Measurements from ENCODE around the gene GMEB2.
"Not testable (repeated sequence)": the region's sequence is repeated elsewhere in the genome, so short reads cannot be mapped to it uniquely, and the experiment has no call there.

GMEB2 gene

DNA sequence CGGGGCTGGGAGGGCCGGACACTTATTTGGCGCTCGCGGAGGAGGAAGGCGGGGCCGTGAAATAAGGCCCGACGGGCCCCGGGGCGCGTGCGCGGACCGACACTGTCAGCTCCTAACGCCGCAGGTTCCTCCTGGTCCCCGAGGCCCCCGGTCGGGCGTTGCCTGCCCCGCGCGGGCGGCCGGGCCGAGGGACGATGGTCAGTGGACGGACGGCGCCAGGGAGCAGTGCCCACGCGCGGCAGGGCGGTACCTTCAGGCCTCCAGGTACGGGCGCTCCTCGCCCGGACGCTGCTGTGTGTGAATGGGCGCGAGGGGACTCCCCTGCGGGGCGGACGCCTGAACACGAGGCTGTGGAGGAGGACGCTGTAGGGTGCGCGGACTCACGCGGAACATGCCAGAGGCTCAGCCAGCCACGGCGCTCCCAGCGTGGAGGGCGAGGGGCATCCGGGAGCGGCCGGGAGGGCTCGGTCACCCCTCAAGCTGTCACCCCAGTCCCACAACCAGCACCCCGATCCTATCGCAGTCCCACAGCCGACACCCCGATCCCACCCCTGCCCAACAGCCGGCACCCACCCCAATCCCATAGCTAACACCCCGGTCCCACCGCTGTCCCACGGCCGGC is 339 bp upstream of the GMEB2 start:
- in situ Hi-C loops (cut with HindIII; ENCODE audit: low pct_unique_long_range_greater_than_20kb, low sequenced_read_pairs): no loop called here
- DNase-seq (ENCODE audit: low read depth in 1 of 2, low spot score in 1 of 2): peak; percentile 98
- TF ChIP-seq JUND (IDR thresholded peaks at IDR 0.05; ENCODE audit: low read depth): no peak

DNA sequence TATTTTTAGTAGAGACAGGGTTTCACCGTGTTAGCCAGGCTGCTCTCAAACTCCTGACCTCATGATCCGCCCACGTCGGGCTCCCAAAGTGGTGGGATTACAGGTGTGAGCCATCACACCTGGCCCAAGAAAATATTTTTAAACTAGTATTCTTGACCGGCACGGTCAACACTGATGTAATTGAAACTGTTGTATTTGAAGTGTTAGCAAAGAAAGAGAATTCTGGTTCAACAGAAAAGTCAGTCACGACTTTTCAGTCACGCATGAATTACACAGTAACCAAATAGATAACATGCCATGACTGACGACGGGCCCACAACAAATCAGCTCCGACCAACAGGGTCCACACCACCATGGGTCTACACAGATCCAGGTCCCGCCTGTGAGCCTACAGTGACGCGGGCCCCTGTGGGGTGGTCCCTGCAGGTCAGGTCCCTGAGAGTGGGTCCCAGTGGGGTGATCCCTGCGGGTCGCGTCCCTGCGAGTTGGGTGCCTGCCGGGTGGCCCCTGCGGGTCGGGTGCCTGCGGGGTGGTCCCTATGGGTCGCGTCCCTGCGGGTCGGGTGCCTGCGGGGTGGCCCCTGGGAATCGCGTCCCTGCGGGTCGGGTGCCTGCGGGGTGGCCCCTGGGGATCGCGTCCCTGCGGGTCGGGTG is 1.0 kb downstream of the GMEB2 start:
- in situ Hi-C loops (cut with HindIII; ENCODE audit: low pct_unique_long_range_greater_than_20kb, low sequenced_read_pairs): no loop called here
- TF ChIP-seq JUND (IDR thresholded peaks at IDR 0.05; ENCODE audit: low read depth): no peak
- DNase-seq (ENCODE audit: low read depth in 1 of 2, low spot score in 1 of 2): peak in 1 of 2 experiments; percentile 30

- no peak for TF ChIP-seq JUND (IDR thresholded peaks at IDR 0.05; ENCODE audit: low read depth)
- no peak for DNase-seq (ENCODE audit: low read depth in 1 of 2, low spot score in 1 of 2)
- in situ Hi-C loops (cut with HindIII; ENCODE audit: low pct_unique_long_range_greater_than_20kb, low sequenced_read_pairs): no loop called here
These were observed 2.4 kb downstream of the GMEB2 start for GRCh38 chr20:63624486-63624885.

DNA sequence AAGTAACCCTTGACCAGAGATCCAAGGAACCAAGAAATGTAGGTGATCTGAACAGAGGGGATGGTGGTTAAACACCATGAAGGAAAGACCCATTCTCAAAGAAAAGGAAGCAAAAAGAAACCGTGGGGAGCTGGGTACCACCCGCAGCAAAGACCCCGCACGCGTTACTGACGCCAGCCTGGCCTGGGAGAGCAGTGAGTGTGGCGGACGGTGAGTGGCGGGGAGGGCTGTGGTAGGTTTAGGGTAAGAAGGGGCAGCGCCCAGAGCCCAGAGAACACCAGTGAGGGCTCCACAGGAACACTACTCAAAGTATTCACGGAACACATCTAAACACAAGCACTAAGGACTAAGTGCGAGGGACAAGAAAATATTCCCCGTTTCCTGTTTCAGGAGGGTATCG is 4.2 kb downstream of the GMEB2 start:
- no peak for TF ChIP-seq JUND (IDR thresholded peaks at IDR 0.05; ENCODE audit: low read depth)
- no peak for DNase-seq (ENCODE audit: low read depth in 1 of 2, low spot score in 1 of 2)
- in situ Hi-C loops (cut with HindIII; ENCODE audit: low pct_unique_long_range_greater_than_20kb, low sequenced_read_pairs): no loop called here

DNA sequence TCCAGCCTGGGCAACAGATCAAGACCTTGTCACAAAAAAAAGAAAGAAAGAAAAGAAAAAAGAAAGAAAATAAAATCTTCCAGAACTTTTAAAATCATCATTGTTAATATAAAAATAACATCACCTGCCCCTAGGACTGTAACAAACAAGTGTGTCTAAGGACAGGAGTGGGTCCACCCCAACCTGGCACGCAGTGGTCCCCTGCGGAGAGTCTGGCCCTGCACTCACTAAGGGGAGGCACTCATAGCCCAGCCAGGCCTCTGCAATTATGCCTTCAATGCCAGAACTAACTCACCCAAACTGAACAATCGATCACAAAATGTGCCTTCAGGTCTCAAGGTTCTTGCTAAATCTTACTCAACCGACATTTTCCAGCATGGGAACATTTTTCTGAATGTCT is 4.8 kb downstream of the GMEB2 start:
- DNase-seq (ENCODE audit: low read depth in 1 of 2, low spot score in 1 of 2): no peak
- no peak for TF ChIP-seq JUND (IDR thresholded peaks at IDR 0.05; ENCODE audit: low read depth)
- in situ Hi-C loops (cut with HindIII; ENCODE audit: low pct_unique_long_range_greater_than_20kb, low sequenced_read_pairs): no loop called here

GRCh38 chr20:63620991-63621390 is 5.9 kb downstream of the GMEB2 start:
- no peak for TF ChIP-seq JUND (IDR thresholded peaks at IDR 0.05; ENCODE audit: low read depth)
- no peak for DNase-seq (ENCODE audit: low read depth in 1 of 2, low spot score in 1 of 2)
- in situ Hi-C loops (cut with HindIII; ENCODE audit: low pct_unique_long_range_greater_than_20kb, low sequenced_read_pairs): no loop called here

- TF ChIP-seq JUND (IDR thresholded peaks at IDR 0.05; ENCODE audit: low read depth): no peak
- DNase-seq (ENCODE audit: low read depth in 1 of 2, low spot score in 1 of 2): no peak
- in situ Hi-C loops (cut with HindIII; ENCODE audit: low pct_unique_long_range_greater_than_20kb, low sequenced_read_pairs): no loop called here
These were observed 7.4 kb downstream of the GMEB2 start for GRCh38 chr20:63619505-63619904.

DNA sequence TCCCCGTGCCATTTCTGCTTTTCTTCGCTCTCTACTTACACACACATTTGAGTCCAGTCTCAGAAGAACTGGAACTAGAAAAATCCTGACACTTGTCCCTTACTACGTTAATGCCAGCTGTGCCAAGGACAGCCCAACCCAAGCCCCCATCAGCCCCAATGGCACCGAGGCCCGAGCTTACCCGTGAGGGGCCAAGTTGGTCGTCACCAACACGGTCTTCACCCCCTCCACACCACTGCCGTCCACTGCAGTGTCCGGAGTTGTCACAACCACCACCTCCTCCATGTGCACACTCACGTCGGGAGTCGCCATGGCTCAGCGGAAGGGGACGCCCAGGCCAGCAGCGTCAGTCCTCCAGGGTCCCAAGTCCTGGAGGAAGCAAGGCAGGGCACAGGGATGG is 7.8 kb downstream of the GMEB2 start:
- DNase-seq (ENCODE audit: low read depth in 1 of 2, low spot score in 1 of 2): no peak
- in situ Hi-C loops (cut with HindIII; ENCODE audit: low pct_unique_long_range_greater_than_20kb, low sequenced_read_pairs): no loop called here
- no peak for TF ChIP-seq JUND (IDR thresholded peaks at IDR 0.05; ENCODE audit: low read depth)

DNA sequence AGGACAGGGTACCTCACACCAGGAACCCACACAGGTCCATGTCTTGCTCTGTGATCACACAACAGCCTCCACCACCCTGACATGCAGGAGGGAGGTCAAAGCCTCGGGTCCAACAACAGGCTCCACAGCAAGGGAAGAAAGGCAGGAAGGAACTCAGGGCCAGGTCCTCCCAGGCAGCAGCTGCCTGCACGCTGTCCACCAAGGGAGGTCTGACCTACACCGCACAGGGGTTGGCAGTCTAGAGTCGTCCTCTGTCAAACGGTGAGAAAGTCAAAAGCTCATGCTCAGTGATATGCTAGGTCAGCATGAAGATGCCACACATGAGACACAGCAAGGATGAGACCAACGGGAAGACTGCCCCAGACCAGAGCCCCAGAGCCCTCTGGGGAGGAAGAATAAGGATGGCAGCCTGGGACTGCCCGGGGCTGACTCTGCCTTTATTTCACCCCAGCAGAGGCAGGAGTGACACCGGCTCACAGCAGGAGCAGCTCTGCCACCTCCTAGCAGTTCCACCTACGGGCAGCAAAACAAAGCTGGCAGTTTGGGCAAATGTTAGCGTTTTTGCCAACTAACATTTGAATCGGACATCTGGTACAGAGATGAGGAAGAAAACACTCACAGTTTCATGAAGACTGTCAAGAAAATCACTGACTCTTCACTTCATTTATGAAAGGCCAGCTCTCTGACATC is 8.5 kb downstream of the GMEB2 start:
- no peak for TF ChIP-seq JUND (IDR thresholded peaks at IDR 0.05; ENCODE audit: low read depth)
- in situ Hi-C loops (cut with HindIII; ENCODE audit: low pct_unique_long_range_greater_than_20kb, low sequenced_read_pairs): no loop called here
- no peak for DNase-seq (ENCODE audit: low read depth in 1 of 2, low spot score in 1 of 2)

GRCh38 chr20:63617876-63618265 is 9.0 kb downstream of the GMEB2 start:
- DNase-seq (ENCODE audit: low read depth in 1 of 2, low spot score in 1 of 2): no peak
- in situ Hi-C loops (cut with HindIII; ENCODE audit: low pct_unique_long_range_greater_than_20kb, low sequenced_read_pairs): no loop called here
- no peak for TF ChIP-seq JUND (IDR thresholded peaks at IDR 0.05; ENCODE audit: low read depth)

GRCh38 chr20:63617092-63617875 is 9.6 kb downstream of the GMEB2 start:
- in situ Hi-C loops (cut with HindIII; ENCODE audit: low pct_unique_long_range_greater_than_20kb, low sequenced_read_pairs): no loop called here
- no peak for TF ChIP-seq JUND (IDR thresholded peaks at IDR 0.05; ENCODE audit: low read depth)
- no peak for DNase-seq (ENCODE audit: low read depth in 1 of 2, low spot score in 1 of 2)

DNA sequence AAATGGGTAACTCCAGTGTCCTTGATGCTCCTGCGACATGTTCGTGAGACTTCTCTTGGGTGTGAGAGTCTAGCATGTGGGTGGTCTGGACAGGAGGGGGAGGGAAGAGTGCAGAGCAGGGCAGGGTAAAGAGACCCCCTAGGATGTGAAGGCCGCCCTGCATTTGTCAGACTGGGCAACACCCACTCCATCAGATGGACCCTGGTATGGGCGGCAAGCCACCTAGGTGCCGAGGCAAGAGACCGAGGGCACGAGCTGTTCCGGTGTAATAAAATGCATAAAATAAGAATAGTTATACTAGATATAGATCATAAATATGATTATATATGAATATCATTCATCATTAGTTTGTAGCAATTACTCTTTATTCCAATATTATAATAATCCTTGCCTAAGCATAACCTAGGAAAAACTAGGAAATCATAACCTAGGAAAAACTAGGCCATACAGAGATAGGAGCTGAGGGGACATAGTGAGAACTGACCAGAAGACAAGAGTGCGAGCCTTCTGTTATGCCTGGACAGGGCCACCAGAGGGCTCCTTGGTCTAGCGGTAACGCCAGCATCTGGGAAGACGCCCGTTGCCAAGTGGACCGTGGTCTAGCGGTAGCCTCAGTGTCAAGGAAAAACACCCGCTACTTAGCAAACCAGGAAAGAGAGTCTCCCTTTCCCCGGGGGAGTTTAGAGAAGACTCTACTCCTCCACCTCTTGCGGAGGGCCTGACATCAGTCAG is 12.9 kb downstream of the GMEB2 start:
- in situ Hi-C loops (cut with HindIII; ENCODE audit: low pct_unique_long_range_greater_than_20kb, low sequenced_read_pairs): not testable (repeated sequence)
- peak in 1 of 2 experiments; percentile 39 for DNase-seq (ENCODE audit: low read depth in 1 of 2, low spot score in 1 of 2)
